A673 (cell line): ENCODE measurements around the gene STOML1.

ENCODE experiments used
- EZH2 ChIP-seq: fragments of 200-600 bp; sonication (generic); IDR thresholded peaks from 2 replicates; pipeline ENCODE4 v1.6.1; 2017; ENCODE audit warnings: borderline replicate concordance, low read depth, mild to moderate bottlenecking, mixed read lengths, antibody characterized with exemption, low read length; ENCODE audit not compliant: poor library complexity, severe bottlenecking
- TF ChIP-seq, protein P1 (sequence below): fragments of 300-800, 200-600 bp; sonication (generic); conservative IDR thresholded peaks from 2 replicates; pipeline ENCODE4 v1.5.1; 2017; ENCODE audit warnings: low read depth, mild to moderate bottlenecking, antibody characterized with exemption, low read length, moderate library complexity, mixed read lengths

DNA sequence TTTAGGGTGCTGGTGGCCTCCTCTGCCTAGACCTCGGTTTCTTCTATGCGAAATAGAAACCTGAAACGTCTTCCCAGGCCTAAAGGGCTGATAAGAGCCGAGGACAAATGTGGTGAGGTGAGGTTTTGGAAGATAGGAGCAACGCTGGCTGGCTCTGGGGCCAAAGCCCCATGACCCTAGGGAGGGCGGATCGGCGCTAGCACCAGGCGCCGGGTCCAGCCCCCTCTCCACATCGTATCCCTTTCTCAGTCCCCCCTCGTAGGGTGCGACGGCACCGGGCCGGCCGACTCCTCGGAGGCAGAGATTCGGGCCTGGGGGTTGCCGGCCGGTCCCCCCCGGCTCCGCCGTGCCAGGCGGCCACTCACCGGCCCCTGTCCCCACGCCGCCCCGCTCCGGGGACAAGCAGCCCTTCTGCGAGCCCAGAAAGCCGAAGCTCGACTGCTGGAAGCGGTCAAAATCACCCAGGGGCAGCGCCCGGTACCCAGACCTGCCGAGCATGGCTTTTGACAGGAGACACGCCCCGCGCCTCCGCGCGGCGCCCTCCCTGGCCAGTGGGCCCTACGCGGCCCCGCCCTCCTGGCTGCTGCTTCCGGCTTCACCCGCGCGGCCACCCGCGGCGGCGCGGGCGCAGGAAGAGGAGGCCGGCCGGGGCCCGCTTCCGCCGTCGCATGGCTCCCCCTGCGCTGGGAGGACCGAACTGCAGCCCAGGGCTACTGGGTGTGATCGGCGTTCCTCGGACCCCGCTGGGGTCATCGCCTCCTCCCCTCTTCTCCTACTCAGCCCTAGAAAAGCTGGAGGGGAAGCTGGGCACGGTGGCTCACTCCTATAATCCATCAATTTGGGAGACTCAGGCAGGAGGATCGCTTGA, at the start of gene STOML1:
- TF ChIP-seq, protein P1, sequence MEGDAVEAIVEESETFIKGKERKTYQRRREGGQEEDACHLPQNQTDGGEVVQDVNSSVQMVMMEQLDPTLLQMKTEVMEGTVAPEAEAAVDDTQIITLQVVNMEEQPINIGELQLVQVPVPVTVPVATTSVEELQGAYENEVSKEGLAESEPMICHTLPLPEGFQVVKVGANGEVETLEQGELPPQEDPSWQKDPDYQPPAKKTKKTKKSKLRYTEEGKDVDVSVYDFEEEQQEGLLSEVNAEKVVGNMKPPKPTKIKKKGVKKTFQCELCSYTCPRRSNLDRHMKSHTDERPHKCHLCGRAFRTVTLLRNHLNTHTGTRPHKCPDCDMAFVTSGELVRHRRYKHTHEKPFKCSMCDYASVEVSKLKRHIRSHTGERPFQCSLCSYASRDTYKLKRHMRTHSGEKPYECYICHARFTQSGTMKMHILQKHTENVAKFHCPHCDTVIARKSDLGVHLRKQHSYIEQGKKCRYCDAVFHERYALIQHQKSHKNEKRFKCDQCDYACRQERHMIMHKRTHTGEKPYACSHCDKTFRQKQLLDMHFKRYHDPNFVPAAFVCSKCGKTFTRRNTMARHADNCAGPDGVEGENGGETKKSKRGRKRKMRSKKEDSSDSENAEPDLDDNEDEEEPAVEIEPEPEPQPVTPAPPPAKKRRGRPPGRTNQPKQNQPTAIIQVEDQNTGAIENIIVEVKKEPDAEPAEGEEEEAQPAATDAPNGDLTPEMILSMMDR = peak; percentile 77
- TF ChIP-seq EZH2 = no peak
